Activated CD4-positive, alpha-beta T cell treated with anti-CD3 and anti-CD28 coated beads for 1 hour (primary cell): ENCODE measurements around the gene PID1.

Experiments used
- DNase-seq: peaks from one replicate; pipeline ENCODE4 v3.0.0-alpha.2; 2020

Gene PID1

DNA sequence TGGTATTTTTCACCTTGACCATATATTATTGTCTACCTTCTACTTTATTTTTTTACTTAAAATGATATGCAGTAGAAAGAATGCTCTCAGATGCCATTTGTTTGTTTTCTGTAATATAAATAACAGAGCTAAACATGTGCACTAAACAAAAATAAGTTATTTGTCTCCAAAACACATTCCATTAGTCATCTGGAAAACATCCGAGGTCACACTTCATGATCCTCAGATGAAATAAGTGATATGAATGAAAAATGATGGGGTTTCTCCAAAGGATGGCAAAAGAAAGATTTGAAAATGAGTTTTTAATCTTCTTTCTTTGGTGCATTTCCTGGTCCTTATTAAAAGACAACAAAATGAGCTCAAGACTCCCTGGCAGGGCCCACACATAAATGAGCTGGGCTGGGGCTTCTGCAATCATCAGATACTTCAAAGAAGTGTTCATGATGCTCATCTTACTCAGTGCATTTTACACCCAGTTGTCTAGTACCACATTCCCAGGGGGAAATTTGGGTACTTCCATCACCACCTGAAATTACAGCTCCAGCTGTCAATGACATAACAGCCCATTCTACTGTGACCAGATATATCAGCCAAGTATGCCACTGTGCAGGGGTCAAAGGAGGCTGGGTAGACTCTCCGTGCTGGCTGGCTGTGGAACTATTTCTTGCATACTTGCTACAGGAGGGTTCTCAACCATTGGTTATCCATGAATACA lies 283.5 kb downstream of the PID1 start:
- DNase-seq, result no peak

DNA sequence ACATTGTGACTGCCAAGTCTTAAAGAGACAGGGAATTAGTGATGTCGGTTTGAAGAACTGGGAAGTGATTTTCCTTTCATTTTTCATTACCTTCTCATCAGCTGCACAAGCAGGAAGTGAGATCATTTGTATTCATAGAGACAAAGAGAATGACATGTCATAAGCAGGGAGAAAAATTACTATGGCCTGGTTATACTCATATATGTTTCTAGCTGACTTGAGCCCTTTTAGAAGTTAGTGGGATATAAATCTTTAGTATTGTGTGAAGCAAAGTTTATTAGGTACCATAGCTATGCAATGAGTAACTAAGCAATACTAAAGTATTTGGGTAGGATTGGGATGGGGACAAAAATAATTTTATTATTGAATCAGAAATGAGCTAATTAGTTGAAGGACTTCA lies 284.1 kb downstream of the PID1 start:
- no peak for DNase-seq

DNA sequence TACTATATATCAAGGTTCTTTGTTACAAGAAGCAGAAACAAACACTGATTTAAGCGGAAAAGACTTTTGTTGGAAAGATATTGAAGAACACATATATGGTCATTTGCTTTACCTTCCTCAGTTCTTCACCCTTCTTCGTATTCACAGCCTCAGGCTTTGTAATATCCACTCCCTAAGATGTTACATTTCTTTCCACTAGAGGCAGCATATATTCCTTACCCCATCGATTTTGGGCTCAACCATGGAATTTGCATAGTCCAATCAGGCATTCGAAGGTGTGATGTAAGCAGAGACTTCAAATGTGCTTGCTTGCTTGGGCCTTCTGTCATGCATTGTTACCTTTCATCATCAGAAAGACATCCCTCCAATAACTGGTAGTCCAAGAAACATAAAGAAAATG lies 287.4 kb downstream of the PID1 start:
- DNase-seq, result no peak

DNA sequence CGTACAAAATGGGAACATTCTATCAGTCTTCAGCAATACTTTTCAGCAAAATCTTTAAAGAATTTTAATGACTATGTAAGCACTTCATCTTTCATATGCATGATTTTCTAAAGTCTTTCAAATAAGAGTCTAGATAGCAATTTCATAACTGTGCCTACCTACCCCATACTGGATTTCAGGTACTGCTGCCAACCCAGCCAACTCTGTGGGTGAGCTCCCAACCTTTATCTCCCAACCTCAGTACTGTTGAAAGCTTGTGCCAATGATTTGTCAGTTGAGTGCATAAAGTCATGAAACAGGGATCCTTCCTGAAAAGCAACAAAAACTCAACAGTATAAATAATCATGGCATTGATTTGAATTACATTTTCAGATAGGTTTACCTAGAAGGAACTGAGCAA lies 296.9 kb downstream of the PID1 start:
- no peak for DNase-seq
